ENCODE results near the gene NFIA.

GRCh38 chr1:61436491-61437120, 354.2 kb downstream of the NFIA start:
- no peak for TF ChIP-seq CTCF (IDR thresholded peaks at IDR 0.05)
- TF ChIP-seq EP300 (IDR thresholded peaks at IDR 0.05) = no peak
- no peak for TF ChIP-seq POLR2A (IDR thresholded peaks at IDR 0.05)
